ENCODE data around the gene RETREG3. TPM values are rescaled to one million over a fixed set of nuclear protein-coding genes. Genes with fewer than 3 reads are reported as not detected.

RETREG3 gene
- total RNA-seq, 1 experiment from 2014 or later, result 38.5 TPM

- H3K9me3 ChIP-seq (ENCODE audit: control insufficient read depth in 1 of 2, insufficient read depth in 1 of 2, low read depth in 1 of 2, low read length in 2 of 2), result no peaks in the 10 kb centered on the region
- no peaks in the 10 kb centered on the region for H3K79me2 ChIP-seq (ENCODE audit: insufficient read depth, low read length)
- no peaks in the 10 kb centered on the region for H4K20me1 ChIP-seq (ENCODE audit: insufficient read depth)
- RAD21 ChIA-PET (ENCODE audit: low non-redundant PET in 1 of 2, low total read pairs in 2 of 2, uncharacterized antibody in 2 of 2, unreplicated experiment in 2 of 2), result interaction anchor here (0.9 to 1.0 kb wide), 2 partner anchors 15 to 37 kb away, joined by 3 read pairs; partner anchors contain the start of genes RETREG3 (in 1 of the 2) and TUBG1 (in 1 of the 2)
- H3K27me3 ChIP-seq (ENCODE audit: insufficient read depth, low read length), result no peaks in the 10 kb centered on the region
- peak overlapping the region; percentile 47 for H3K27ac ChIP-seq (ENCODE audit: low read depth, low read length)
- no peak overlapping the region for H3K9ac ChIP-seq (ENCODE audit: low read length)
- POLR2A ChIA-PET, result interaction anchor here (1.2 to 1.4 kb wide), 2 partner anchors 15 to 35 kb away, joined by 4 read pairs; partner anchors contain the start of genes RETREG3, TUBG1 and TUBG2
- ATAC-seq (peak; percentile 82), DNase-seq (ENCODE audit: low read depth, low spot score) (peak; percentile 56)
- no peaks in the 10 kb centered on the region for H3K9me2 ChIP-seq (ENCODE audit: insufficient read depth)
- H3K4me2 ChIP-seq (ENCODE audit: low read length), result peak overlapping the region; percentile 59
- peaks cover 15 to 26% of the 10 kb centered on the region in 2 experiments for H3K4me1 ChIP-seq (ENCODE audit: control insufficient read depth in 1 of 2, insufficient read depth in 2 of 2, low read length in 2 of 2)
- H3K4me3 ChIP-seq (replicated peaks in 1 of 2; ENCODE audit: low read depth in 1 of 2, low read length in 2 of 2), result peak overlapping the region in 1 of 2 experiments; percentile 13; a peak in 1 of 4 replicates
- no peak overlapping the region for H2AFZ ChIP-seq (ENCODE audit: low read depth, low read length, poor library complexity, severe bottlenecking)
- intact Hi-C loops (cut with micrococcal nuclease), result loop anchor here (5.0 kb wide), 2 partner anchors 33 to 53 kb away; partner anchors contain the start of genes PLEKHH3 and TUBG2
- BruUV-seq (replicated peaks), result no TSS peak
- CTCF ChIA-PET, result interaction anchor here (0.6 to 1.4 kb wide), 6 partner anchors 15 to 140 kb away, joined by 3 to 5 read pairs (median 4); partner anchors contain the start of genes PLEKHH3, RETREG3 and TUBG1
- H3K36me3 ChIP-seq (ENCODE audit: control insufficient read depth in 1 of 2, insufficient read depth in 2 of 2, low read length in 2 of 2), result no peaks in the 10 kb centered on the region
- TF ChIP-seq ZBTB33 (IDR thresholded peaks at IDR 0.05; ENCODE audit: extremely low read depth, insufficient replicate concordance, low read length) (no peak), ZNF274 (IDR thresholded peaks at IDR 0.05; ENCODE audit: low read depth, low read length) (no peak), SP1 (IDR thresholded peaks at IDR 0.05; ENCODE audit: low read depth) (peak; percentile 77), CBX3 (IDR thresholded peaks at IDR 0.05; ENCODE audit: low read depth) (peak; percentile 71; the same call in 1 of the 2 replicates), JUND (IDR thresholded peaks at IDR 0.05) (peak; percentile 77), EZH2phosphoT487 (IDR thresholded peaks at IDR 0.05; ENCODE audit: borderline replicate concordance) (no peak), ELF1 (IDR thresholded peaks at IDR 0.05; ENCODE audit: borderline replicate concordance, low read depth) (no peak), CEBPB (IDR thresholded peaks at IDR 0.05; ENCODE audit: low read depth) (peak; percentile 42; the same call in 1 of the 2 replicates), CTCF (IDR thresholded peaks at IDR 0.05 in 2 of 3, conservative IDR thresholded peaks at IDR 0.05 in 1 of 3; ENCODE audit: borderline replicate concordance in 1 of 3, insufficient read depth in 1 of 3, low read depth in 2 of 3, low read length in 2 of 3) (peak; percentile 25 to 49 (median 42); a peak in 4 of 6 replicates), SIN3A (IDR thresholded peaks at IDR 0.05; ENCODE audit: low read depth) (no peak; the same call in 1 of the 2 replicates), EZH2 (IDR thresholded peaks at IDR 0.05) (no peak), ATF3 (IDR thresholded peaks at IDR 0.05) (no peak), POLR2A (IDR thresholded peaks at IDR 0.05; ENCODE audit: borderline replicate concordance, extremely low read depth, insufficient read depth, insufficient read length) (no peak), SRF (IDR thresholded peaks at IDR 0.05; ENCODE audit: low read depth) (no peak), FOSL1 (IDR thresholded peaks at IDR 0.05; ENCODE audit: low read depth) (peak; percentile 72), ZFX (IDR thresholded peaks at IDR 0.05) (no peak), POLR2AphosphoS5 (IDR thresholded peaks at IDR 0.05; ENCODE audit: low read depth, low read length) (no peak), EGR1 (IDR thresholded peaks at IDR 0.05; ENCODE audit: low read depth) (no peak), REST (IDR thresholded peaks at IDR 0.05; ENCODE audit: low read depth) (no peak)
These were observed 14.8 kb upstream of the RETREG3 start for GRCh38 chr17:42623732-42624596.
